ENCODE results near the gene CTBP1.

- TF ChIP-seq CTCF (IDR thresholded peaks at IDR 0.05) (no peak), EP300 (IDR thresholded peaks at IDR 0.05) (no peak)
These were observed 2.8 kb upstream of the CTBP1 start for GRCh38 chr4:1251773-1252066.
